ENCODE results near the gene SPC24. TPM values are rescaled to one million over a fixed set of nuclear protein-coding genes. Genes with fewer than 3 reads are reported as not detected.

The SPC24 gene
- total and polyA plus RNA-seq, 2 donors (not counting 1 experiment from before 2014, with no cell fraction given), result 0.12 to 0.15 TPM

DNA sequence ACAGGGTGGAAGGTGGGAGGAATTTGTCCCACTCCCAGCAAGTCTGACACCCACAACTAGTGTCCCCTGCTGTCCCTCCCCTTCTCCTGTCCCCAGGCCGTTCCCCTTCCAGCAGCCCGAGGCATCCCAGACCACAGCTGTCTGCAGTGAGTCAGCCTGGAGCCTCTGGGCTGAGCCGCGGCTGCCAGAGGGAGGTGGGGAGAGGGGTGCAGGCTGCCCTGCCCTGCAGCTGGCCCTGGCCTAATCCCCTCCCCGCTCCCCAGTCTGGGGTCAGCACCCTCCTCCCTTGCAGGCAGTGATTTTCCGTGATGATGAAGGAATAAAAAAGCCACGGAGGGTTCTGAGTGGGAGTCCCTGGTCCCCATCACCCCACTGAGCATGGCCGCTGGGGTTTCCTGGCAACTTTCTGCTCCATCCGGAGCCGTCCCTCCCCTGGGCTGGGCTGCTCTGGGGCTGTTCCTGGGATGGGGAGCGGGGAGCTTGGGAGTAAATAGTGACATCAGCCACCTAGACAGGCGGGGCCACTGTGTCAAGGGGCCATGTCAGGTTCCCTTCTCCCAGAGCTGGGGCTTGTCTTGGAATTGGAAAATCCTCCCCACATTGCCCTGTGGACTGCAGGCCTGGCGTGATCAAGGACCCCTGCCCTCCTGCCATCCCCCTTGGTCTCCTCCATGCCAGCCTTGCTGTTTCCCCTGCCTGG is 16.8 kb downstream of the SPC24 start:
- no peak overlapping the region for H3K4me3 ChIP-seq (ENCODE audit: control extremely low read depth in 1 of 5, extremely low read depth in 1 of 5, insufficient read depth in 1 of 5, low read depth in 2 of 5, low read length in 4 of 5)
- WGBS (ENCODE audit: insufficient coverage), result 43% methylated on average over 8 of the region's 13 CpGs
- intact Hi-C loops (cut with micrococcal nuclease), result no loop called here
- H3K27me3 ChIP-seq (replicated peaks in 1 of 4; ENCODE audit: control extremely low read depth in 1 of 4, control insufficient read depth in 3 of 4, insufficient read depth in 4 of 4, low read length in 3 of 4), result peaks cover 0 to 43% (median 8%) of the 10 kb centered on the region in 4 experiments
- Mint-ChIP-seq H3K27me3 (peaks cover 19% of the 10 kb centered on the region), H3K27ac (no peak overlapping the region), H3K9me3 (ENCODE audit: insufficient read depth) (no peaks in the 10 kb centered on the region), H3K4me3 (no peak overlapping the region), H3K4me1 (peaks cover 20% of the 10 kb centered on the region)
- no peak overlapping the region for H2AFZ ChIP-seq (ENCODE audit: insufficient read depth, low read depth, low read length, poor library complexity, severe bottlenecking)
- H3K9me3 ChIP-seq (ENCODE audit: control extremely low read depth in 1 of 3, control insufficient read depth in 2 of 3, insufficient read depth in 1 of 3, low read length in 2 of 3), result peaks cover 0 to 14% (median 0%) of the 10 kb centered on the region in 3 donors
- no peak overlapping the region for H3K4me2 ChIP-seq (replicated peaks; ENCODE audit: low read depth, low read length, poor library complexity, severe bottlenecking)
- no peak overlapping the region for H3K9ac ChIP-seq (ENCODE audit: low read length)
- H3K27ac ChIP-seq (ENCODE audit: low read length in 2 of 2), result no peak overlapping the region
- no peaks in the 10 kb centered on the region for H3K79me2 ChIP-seq (ENCODE audit: control insufficient read depth, insufficient read depth, low read length)
- POLR2A ChIA-PET, result interaction anchor here (0.6 kb wide), 1 partner anchor 396 kb away, joined by 7 read pairs; no protein-coding TSS in a partner anchor
- H4K20me1 ChIP-seq (ENCODE audit: control insufficient read depth, insufficient read depth, low read length, poor library complexity, severe bottlenecking), result no peaks in the 10 kb centered on the region
- TF ChIP-seq, protein P1, sequence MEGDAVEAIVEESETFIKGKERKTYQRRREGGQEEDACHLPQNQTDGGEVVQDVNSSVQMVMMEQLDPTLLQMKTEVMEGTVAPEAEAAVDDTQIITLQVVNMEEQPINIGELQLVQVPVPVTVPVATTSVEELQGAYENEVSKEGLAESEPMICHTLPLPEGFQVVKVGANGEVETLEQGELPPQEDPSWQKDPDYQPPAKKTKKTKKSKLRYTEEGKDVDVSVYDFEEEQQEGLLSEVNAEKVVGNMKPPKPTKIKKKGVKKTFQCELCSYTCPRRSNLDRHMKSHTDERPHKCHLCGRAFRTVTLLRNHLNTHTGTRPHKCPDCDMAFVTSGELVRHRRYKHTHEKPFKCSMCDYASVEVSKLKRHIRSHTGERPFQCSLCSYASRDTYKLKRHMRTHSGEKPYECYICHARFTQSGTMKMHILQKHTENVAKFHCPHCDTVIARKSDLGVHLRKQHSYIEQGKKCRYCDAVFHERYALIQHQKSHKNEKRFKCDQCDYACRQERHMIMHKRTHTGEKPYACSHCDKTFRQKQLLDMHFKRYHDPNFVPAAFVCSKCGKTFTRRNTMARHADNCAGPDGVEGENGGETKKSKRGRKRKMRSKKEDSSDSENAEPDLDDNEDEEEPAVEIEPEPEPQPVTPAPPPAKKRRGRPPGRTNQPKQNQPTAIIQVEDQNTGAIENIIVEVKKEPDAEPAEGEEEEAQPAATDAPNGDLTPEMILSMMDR (IDR thresholded peaks at IDR 0.05), result no peak
- no peak for TF ChIP-seq EZH2 (IDR thresholded peaks at IDR 0.05; ENCODE audit: borderline replicate concordance, insufficient read depth, low read depth, low read length, poor library complexity, severe bottlenecking)
- DNase-seq (no peak), ATAC-seq (ENCODE audit: low read depth) (no peak)
- H3K4me1 ChIP-seq (ENCODE audit: control insufficient read depth in 2 of 2, insufficient read depth in 2 of 2, low read length in 2 of 2), result peaks cover 13 to 23% of the 10 kb centered on the region in 2 donors
- CTCF ChIA-PET, result interaction anchor here (0.6 to 2.0 kb wide), 10 partner anchors 9 to 344 kb away, joined by 3 to 8 read pairs (median 3); no protein-coding TSS in a partner anchor
- no peaks in the 10 kb centered on the region for H3K36me3 ChIP-seq (replicated peaks in 1 of 2; ENCODE audit: control extremely low read depth in 1 of 2, control insufficient read depth in 1 of 2, extremely low read depth in 1 of 2, insufficient read depth in 2 of 2, low read length in 1 of 2)

All from B cell (primary cell).